SK-N-SH treated with all-trans-retinoic acid at 6 μM for 48 hours (cell line): ENCODE data around the gene ANKLE2.
"Not testable (repeated sequence)": the region's sequence is repeated elsewhere in the genome, so short reads cannot be mapped to it uniquely, and the experiment has no call there.

Experiments
- ATAC-seq: fragments of 200-7000 bp; cut with Tn5 transposase; 3 replicates; pipeline ENCODE4 v1.9.1; 2020; ENCODE audit warnings: mild to moderate bottlenecking, moderate library complexity
- BACH2 ChIP-seq: fragments of 250-450 bp; sonication (Bioruptor Pico); IDR thresholded peaks from 2 replicates; pipeline ENCODE4 v1.9.0; 2021; ENCODE audit warnings: mild to moderate bottlenecking, borderline replicate concordance
- CSDC2 ChIP-seq: fragments of 250-450 bp; sonication (Bioruptor Pico); IDR thresholded peaks from 2 replicates; pipeline ENCODE4 v1.5.0; 2020; ENCODE audit warnings: mild to moderate bottlenecking, moderate library complexity
- ESRRG ChIP-seq: fragments of 250-450 bp; sonication (Bioruptor Pico); IDR thresholded peaks from 2 replicates; pipeline ENCODE4 v1.6.1; 2021; ENCODE audit warnings: mild to moderate bottlenecking
- GLIS3 ChIP-seq: fragments of 250-450 bp; sonication (Bioruptor Pico); IDR thresholded peaks from 2 replicates; pipeline ENCODE4 v1.5.0; 2020; ENCODE audit warnings: mild to moderate bottlenecking, moderate library complexity
- ISL1 ChIP-seq: fragments of 250-450 bp; sonication (Bioruptor Pico); IDR thresholded peaks from 2 replicates; pipeline ENCODE4 v2.1.2; 2022; ENCODE audit warnings: mild to moderate bottlenecking, moderate library complexity
- OSR1 ChIP-seq: fragments of 250-450 bp; sonication (Bioruptor Pico); IDR thresholded peaks from 2 replicates; pipeline ENCODE4 v1.8.0; 2022; ENCODE audit warnings: moderate library complexity, mild to moderate bottlenecking, inconsistent platforms
- PPARA ChIP-seq: fragments of 250-450 bp; sonication (Bioruptor Pico); IDR thresholded peaks from 2 replicates; pipeline ENCODE4 v1.5.0; 2020; ENCODE audit warnings: mild to moderate bottlenecking, borderline replicate concordance
- RARB ChIP-seq: fragments of 250-450 bp; sonication (Bioruptor Pico); IDR thresholded peaks from 2 replicates; pipeline ENCODE4 v1.8.0; 2021; ENCODE audit warnings: mild to moderate bottlenecking, moderate library complexity
- TCF4 ChIP-seq: fragments of 250-450 bp; sonication (Bioruptor Pico); IDR thresholded peaks from 2 replicates; pipeline ENCODE4 v1.8.0; 2021; ENCODE audit warnings: mild to moderate bottlenecking, moderate library complexity, borderline replicate concordance
- TOX ChIP-seq: fragments of 250-450 bp; sonication (Bioruptor Pico); IDR thresholded peaks from 2 replicates; pipeline ENCODE4 v1.8.0; 2021; ENCODE audit warnings: mild to moderate bottlenecking, moderate library complexity, borderline replicate concordance
- ZC3H10 ChIP-seq: fragments of 250-450 bp; sonication (Bioruptor Pico); IDR thresholded peaks from 2 replicates; pipeline ENCODE4 v1.5.1; 2021; ENCODE audit warnings: mild to moderate bottlenecking, moderate library complexity
- ZFP3 ChIP-seq: fragments of 250-450 bp; sonication (Bioruptor Pico); IDR thresholded peaks from 2 replicates; pipeline ENCODE4 v1.5.0; 2020; ENCODE audit warnings: mild to moderate bottlenecking, moderate library complexity
- ZFP30 ChIP-seq: fragments of 450-650 bp; formaldehyde crosslinking; IDR thresholded peaks from 2 replicates; pipeline ENCODE4 v1.5.0; 2022; ENCODE audit warnings: mild to moderate bottlenecking, moderate library complexity
- ZNF565 ChIP-seq: fragments of 450-650 bp; formaldehyde crosslinking; conservative IDR thresholded peaks from 2 replicates; pipeline ENCODE4 v1.5.0; 2020; ENCODE audit warnings: low read depth, mild to moderate bottlenecking, moderate library complexity
- ZNF70 ChIP-seq: fragments of 450-650 bp; formaldehyde crosslinking; IDR thresholded peaks from 2 replicates; pipeline ENCODE4 v1.5.0; 2020; ENCODE audit warnings: mild to moderate bottlenecking, moderate library complexity
- ZNF8 ChIP-seq: fragments of 450-650 bp; formaldehyde crosslinking; IDR thresholded peaks from 2 replicates; pipeline ENCODE4 v1.5.0; 2020; ENCODE audit warnings: mild to moderate bottlenecking, moderate library complexity
- TF ChIP-seq, protein P1 (sequence below): fragments of 250-450 bp; sonication (Bioruptor Pico); IDR thresholded peaks from 2 replicates; pipeline ENCODE4 v1.5.1; 2021; ENCODE audit warnings: mild to moderate bottlenecking, moderate library complexity
- TF ChIP-seq, protein P2 (sequence below): fragments of 250-450 bp; sonication (Bioruptor Pico); IDR thresholded peaks from 2 replicates; pipeline ENCODE4 v1.5.1; 2020; ENCODE audit warnings: low read depth, mild to moderate bottlenecking, moderate library complexity
- TF ChIP-seq, protein P3 (sequence below): fragments of 250-450 bp; sonication (Bioruptor Pico); IDR thresholded peaks from 2 replicates; pipeline ENCODE4 v1.8.0; 2021; ENCODE audit warnings: low read depth, mild to moderate bottlenecking, moderate library complexity, borderline replicate concordance

The ANKLE2 gene

DNA sequence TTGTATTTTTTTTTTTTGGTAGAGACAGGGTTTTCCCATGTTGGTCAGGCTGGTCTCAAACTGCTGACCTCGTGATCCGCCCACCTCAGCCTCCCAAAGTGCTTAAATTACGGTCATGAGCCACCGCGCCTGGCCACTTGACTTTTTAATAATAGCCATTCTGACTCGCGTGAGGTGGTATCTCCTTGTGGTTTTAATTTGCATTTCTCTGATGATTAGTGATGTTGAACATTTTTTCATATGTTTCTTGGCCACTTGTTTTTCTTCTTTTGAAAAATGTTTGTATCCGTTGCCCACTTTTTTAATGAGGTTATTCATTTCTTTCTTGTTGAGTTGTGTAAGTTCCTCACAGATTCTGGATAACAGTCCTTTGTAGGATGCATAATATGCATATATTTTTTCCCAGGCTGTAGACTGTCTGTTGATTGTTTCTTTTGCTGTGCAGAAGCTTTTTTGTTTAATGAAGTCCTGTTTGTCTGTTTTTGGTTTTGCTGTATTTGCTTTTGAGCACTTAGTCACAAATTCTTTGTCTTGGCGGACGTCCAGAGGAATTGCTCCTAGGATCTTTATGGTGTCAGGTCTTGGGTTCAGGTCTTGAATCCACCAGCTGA is 61.3 kb downstream of the ANKLE2 start:
- peak; percentile 25 for ATAC-seq
- TF ChIP-seq ZC3H10 (CRISPR knock-in tag): no peak
- TF ChIP-seq OSR1: no peak
- no peak for TF ChIP-seq ISL1 (CRISPR knock-in tag)
- TF ChIP-seq ZNF70 (CRISPR knock-in tag): no peak
- TF ChIP-seq ZNF8 (CRISPR knock-in tag): no peak
- no peak for TF ChIP-seq ESRRG (CRISPR knock-in tag)
- TF ChIP-seq, protein P1, sequence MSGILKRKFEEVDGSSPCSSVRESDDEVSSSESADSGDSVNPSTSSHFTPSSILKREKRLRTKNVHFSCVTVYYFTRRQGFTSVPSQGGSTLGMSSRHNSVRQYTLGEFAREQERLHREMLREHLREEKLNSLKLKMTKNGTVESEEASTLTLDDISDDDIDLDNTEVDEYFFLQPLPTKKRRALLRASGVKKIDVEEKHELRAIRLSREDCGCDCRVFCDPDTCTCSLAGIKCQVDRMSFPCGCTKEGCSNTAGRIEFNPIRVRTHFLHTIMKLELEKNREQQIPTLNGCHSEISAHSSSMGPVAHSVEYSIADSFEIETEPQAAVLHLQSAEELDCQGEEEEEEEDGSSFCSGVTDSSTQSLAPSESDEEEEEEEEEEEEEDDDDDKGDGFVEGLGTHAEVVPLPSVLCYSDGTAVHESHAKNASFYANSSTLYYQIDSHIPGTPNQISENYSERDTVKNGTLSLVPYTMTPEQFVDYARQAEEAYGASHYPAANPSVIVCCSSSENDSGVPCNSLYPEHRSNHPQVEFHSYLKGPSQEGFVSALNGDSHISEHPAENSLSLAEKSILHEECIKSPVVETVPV (CRISPR knock-in tag): no peak
- no peak for TF ChIP-seq PPARA
- no peak for TF ChIP-seq ZFP3 (CRISPR knock-in tag)
- TF ChIP-seq BACH2: no peak
- TF ChIP-seq RARB (CRISPR knock-in tag): no peak
- TF ChIP-seq, protein P2, sequence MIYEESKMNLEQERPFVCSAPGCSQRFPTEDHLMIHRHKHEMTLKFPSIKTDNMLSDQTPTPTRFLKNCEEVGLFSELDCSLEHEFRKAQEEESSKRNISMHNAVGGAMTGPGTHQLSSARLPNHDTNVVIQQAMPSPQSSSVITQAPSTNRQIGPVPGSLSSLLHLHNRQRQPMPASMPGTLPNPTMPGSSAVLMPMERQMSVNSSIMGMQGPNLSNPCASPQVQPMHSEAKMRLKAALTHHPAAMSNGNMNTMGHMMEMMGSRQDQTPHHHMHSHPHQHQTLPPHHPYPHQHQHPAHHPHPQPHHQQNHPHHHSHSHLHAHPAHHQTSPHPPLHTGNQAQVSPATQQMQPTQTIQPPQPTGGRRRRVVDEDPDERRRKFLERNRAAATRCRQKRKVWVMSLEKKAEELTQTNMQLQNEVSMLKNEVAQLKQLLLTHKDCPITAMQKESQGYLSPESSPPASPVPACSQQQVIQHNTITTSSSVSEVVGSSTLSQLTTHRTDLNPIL: no peak
- TF ChIP-seq ZFP30 (CRISPR knock-in tag): no peak
- TF ChIP-seq TOX (CRISPR knock-in tag): no peak
- TF ChIP-seq TCF4 (CRISPR knock-in tag): no peak
- no peak for TF ChIP-seq ZNF565 (CRISPR knock-in tag)
- TF ChIP-seq, protein P3, sequence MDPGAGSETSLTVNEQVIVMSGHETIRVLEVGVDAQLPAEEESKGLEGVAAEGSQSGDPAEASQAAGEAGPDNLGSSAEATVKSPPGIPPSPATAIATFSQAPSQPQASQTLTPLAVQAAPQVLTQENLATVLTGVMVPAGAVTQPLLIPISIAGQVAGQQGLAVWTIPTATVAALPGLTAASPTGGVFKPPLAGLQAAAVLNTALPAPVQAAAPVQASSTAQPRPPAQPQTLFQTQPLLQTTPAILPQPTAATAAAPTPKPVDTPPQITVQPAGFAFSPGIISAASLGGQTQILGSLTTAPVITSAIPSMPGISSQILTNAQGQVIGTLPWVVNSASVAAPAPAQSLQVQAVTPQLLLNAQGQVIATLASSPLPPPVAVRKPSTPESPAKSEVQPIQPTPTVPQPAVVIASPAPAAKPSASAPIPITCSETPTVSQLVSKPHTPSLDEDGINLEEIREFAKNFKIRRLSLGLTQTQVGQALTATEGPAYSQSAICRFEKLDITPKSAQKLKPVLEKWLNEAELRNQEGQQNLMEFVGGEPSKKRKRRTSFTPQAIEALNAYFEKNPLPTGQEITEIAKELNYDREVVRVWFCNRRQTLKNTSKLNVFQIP (CRISPR knock-in tag): no peak
- TF ChIP-seq CSDC2 (CRISPR knock-in tag): no peak

DNA sequence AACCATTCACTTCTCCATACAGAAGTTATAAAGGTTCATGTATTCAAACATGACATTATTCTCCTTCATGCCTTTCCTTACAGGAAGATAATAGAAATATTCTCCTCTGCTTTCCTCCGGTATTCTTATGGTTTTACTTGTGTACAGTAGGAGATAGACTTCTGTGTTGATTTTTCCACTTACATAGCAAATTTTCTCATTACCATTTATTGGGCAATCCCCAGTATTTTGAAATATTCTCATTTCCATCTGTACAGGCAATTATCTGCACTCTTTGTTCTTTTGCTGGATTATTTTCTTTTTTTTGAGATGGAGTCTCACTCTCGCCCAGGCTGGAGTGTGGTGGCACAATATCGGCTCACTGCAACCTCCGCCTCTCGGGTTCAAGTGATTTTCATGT is 63.3 kb downstream of the ANKLE2 start:
- ATAC-seq: no peak
- no peak for TF ChIP-seq CSDC2 (CRISPR knock-in tag)
- no peak for TF ChIP-seq ZNF70 (CRISPR knock-in tag)
- TF ChIP-seq ZFP30 (CRISPR knock-in tag): no peak
- no peak for TF ChIP-seq BACH2

DNA sequence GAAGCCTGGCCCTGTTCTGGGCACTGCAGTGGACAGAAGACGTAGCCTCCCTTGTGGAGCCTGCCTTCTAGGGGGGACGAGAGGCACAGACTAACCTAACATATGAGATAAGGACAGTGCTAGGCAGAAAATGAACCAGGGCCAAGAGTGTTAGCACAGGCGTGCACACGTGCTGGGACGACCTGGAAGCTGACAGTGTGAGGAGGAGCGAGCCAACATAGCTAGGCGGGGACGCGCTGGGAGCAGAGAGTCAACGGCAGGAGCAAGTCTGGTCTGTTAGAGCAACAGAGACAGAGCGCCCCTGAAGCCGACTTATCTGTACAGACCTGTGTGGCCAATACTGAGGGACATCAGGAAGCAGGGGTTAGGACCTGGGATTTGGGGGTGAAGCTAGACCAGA is 66.2 kb downstream of the ANKLE2 start:
- no peak for ATAC-seq
- TF ChIP-seq ISL1 (CRISPR knock-in tag) (no peak), ESRRG (CRISPR knock-in tag) (no peak), OSR1 (no peak), GLIS3 (CRISPR knock-in tag) (no peak), TCF4 (CRISPR knock-in tag) (no peak), TOX (CRISPR knock-in tag) (no peak)
- TF ChIP-seq, protein P2: no peak
- TF ChIP-seq, protein P1 (CRISPR knock-in tag): no peak

DNA sequence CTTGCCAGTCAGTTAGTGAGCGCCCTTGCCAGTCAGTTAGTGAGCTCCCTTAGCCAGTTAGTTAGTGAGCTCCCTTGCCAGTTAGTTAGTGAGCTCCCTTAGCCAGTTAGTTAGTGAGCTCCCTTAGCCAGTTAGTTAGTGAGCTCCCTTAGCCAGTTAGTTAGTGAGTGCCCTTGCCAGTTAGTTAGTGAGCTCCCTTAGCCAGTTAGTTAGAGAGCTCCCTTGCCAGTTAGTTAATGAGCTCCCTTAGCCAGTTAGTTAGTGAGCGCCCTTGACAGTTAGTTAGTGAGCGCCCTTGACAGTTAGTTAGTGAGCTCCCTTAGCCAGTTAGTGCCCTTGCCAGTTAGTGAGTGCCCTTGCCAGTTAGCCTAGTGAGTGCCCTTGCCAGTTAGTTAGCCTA is 66.7 kb downstream of the ANKLE2 start:
- ATAC-seq: not testable (repeated sequence)

DNA sequence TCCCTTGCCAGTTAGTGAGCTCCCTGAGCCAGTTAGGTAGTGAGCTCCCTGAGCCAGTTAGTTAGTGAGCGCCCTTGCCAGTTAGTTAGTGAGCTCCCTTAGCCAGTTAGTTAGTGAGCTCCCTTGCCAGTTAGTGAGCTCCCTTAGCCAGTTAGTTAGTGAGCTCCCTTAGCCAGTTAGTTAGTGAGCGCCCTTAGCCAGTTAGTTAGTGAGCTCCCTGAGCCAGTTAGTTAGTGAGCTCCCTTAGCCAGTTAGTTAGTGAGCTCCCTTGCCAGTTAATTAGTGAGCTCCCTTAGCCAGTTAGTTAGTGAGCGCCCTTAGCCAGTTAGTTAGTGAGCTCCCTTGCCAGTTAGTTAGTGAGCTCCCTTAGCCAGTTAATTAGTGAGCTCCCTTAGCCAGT is 69.6 kb downstream of the ANKLE2 start:
- not testable (repeated sequence) for ATAC-seq
